UCSD-AML1 (cell line): ENCODE results near the gene TPPP2.
"Not testable (repeated sequence)": the region's sequence is repeated elsewhere in the genome, so short reads cannot be mapped to it uniquely, and the experiment has no call there.

Experiments used
- DNase-seq: peaks from one replicate; lab custom pipeline; 2025; ENCODE audit not compliant: unreplicated experiment; lab: John Stamatoyannopoulos, UW

TPPP2 gene

GRCh38 chr14:21029917-21030316 lies at the start of gene TPPP2:
TPPP2 (plus strand) TSS chr14:21030217; CDS start chr14:21030582, 365 bp downstream.
- DNase-seq: no peak

- DNase-seq: no peak
Measured at GRCh38 chr14:20980906-20981305, 49.1 kb upstream of the TPPP2 start.

- no peak for DNase-seq
Measured at GRCh38 chr14:20982646-20983369, 47.2 kb upstream of the TPPP2 start.

GRCh38 chr14:20985650-20986049 lies 44.4 kb upstream of the TPPP2 start:
- not testable (repeated sequence) for DNase-seq

GRCh38 chr14:20986811-20987210 lies 43.2 kb upstream of the TPPP2 start:
- DNase-seq: no peak

- no peak for DNase-seq
Measured at GRCh38 chr14:20988717-20989470, 41.1 kb upstream of the TPPP2 start.

- DNase-seq: no peak
Measured at GRCh38 chr14:20989471-20989786, 40.6 kb upstream of the TPPP2 start.

- DNase-seq: peak; percentile 89
Measured at GRCh38 chr14:20989787-20990600, 40.0 kb upstream of the TPPP2 start, which contains the start of gene METTL17. METTL17 (plus strand) TSS chr14:20989980; CDS start chr14:20990003, 23 bp downstream.

- no peak for DNase-seq
Measured at GRCh38 chr14:20996521-20996920, 33.5 kb upstream of the TPPP2 start.

GRCh38 chr14:20997115-20997514 lies 32.9 kb upstream of the TPPP2 start:
- no peak for DNase-seq

GRCh38 chr14:20997564-20997963 lies 32.5 kb upstream of the TPPP2 start:
- DNase-seq: no peak

- no peak for DNase-seq
Measured at GRCh38 chr14:20998139-20998538, 31.9 kb upstream of the TPPP2 start.

- DNase-seq: no peak
Measured at GRCh38 chr14:20998674-20999366, 31.2 kb upstream of the TPPP2 start, which contains the start of gene SLC39A2. SLC39A2 (plus strand) TSS chr14:20999293; CDS start chr14:20999447, 154 bp downstream.

- no peak for DNase-seq
Measured at GRCh38 chr14:20999591-20999990, 30.4 kb upstream of the TPPP2 start.

- DNase-seq: no peak
Measured at GRCh38 chr14:21001218-21001617, 28.8 kb upstream of the TPPP2 start.

- no peak for DNase-seq
Measured at GRCh38 chr14:21003788-21004346, 26.1 kb upstream of the TPPP2 start.

- DNase-seq: not testable (repeated sequence)
Measured at GRCh38 chr14:21009721-21010120, 20.3 kb upstream of the TPPP2 start.

GRCh38 chr14:21011136-21011535 lies 18.9 kb upstream of the TPPP2 start:
- no peak for DNase-seq

GRCh38 chr14:21014761-21015190 lies 15.2 kb upstream of the TPPP2 start:
- DNase-seq: peak; percentile 71

- DNase-seq: no peak
Measured at GRCh38 chr14:21015312-21015711, 14.7 kb upstream of the TPPP2 start.
